Natural killer cell (primary cell): ENCODE measurements around the gene RPUSD4. TPM values are rescaled to one million over a fixed set of nuclear protein-coding genes. Genes with fewer than 3 reads are reported as not detected.

Experiments used
- ATAC-seq, 3 donors: fragments of 150-1000 bp in 2 of 3; fragments of 200-7000 bp in 1 of 3; cut with Tn5 transposase; 1 replicate in 1 of 3; 2 replicates in 2 of 3; pipeline ENCODE4 v1.10.0; 2021; ENCODE audit warnings: mild to moderate bottlenecking in 2 of 3, moderate library complexity in 2 of 3
- DNase-seq, 2 donors: peaks; one replicate each; pipeline versions ENCODE4 v3.0.0 to v3.0.0-alpha.2; 2013 to 2021; ENCODE audit warnings: mixed read lengths in 1 of 2
- H3K27ac ChIP-seq: one replicate; pipeline ENCODE4 v1.5.1; 2013; ENCODE audit warnings: mild to moderate bottlenecking, low read length
- H3K27me3 ChIP-seq: one replicate; pipeline ENCODE4 v1.6.1; 2013; ENCODE audit warnings: low read length; ENCODE audit not compliant: control insufficient read depth, insufficient read depth
- H3K36me3 ChIP-seq: one replicate; pipeline ENCODE4 v1.6.1; 2013; ENCODE audit warnings: low read length; ENCODE audit not compliant: control insufficient read depth, insufficient read depth
- H3K4me1 ChIP-seq: one replicate; pipeline ENCODE4 v1.6.1; 2013; ENCODE audit warnings: low read length; ENCODE audit not compliant: control insufficient read depth, insufficient read depth
- H3K4me3 ChIP-seq: one replicate; pipeline ENCODE4 v1.5.1; 2013; ENCODE audit warnings: low read length
- H3K9me3 ChIP-seq: one replicate; pipeline ENCODE4 v1.6.1; 2013; ENCODE audit warnings: low read length; ENCODE audit not compliant: control insufficient read depth, insufficient read depth
- H3K27ac Mint-ChIP-seq, 2 donors: one replicate each; pipeline ENCODE4 v1.8.0; 2022; ENCODE audit warnings: mild to moderate bottlenecking in 2 of 2, mixed read lengths in 2 of 2, moderate library complexity in 1 of 2
- H3K27me3 Mint-ChIP-seq, 2 donors: one replicate each; pipeline ENCODE4 v1.8.0; 2022; ENCODE audit warnings: low read depth in 2 of 2, mixed read lengths in 2 of 2
- H3K36me3 Mint-ChIP-seq: one replicate; pipeline ENCODE4 v1.8.0; 2022; ENCODE audit warnings: mixed read lengths
- H3K4me1 Mint-ChIP-seq, 2 donors: one replicate each; pipeline ENCODE4 v1.8.0; 2022; ENCODE audit warnings: mixed read lengths in 2 of 2
- H3K4me3 Mint-ChIP-seq: one replicate; pipeline ENCODE4 v1.8.0; 2022; ENCODE audit warnings: mild to moderate bottlenecking, moderate library complexity, mixed read lengths
- H3K9me3 Mint-ChIP-seq, 2 donors: one replicate each; pipeline ENCODE4 v1.8.0; 2022; ENCODE audit warnings: mixed read lengths in 2 of 2
- CTCF ChIP-seq: fragments of 200-600 bp; IDR thresholded peaks from one replicate; pipeline ENCODE4 v1.8.0; 2022; ENCODE audit warnings: antibody characterized with exemption
- WGBS: methylation state at CpG from one replicate; pipeline ENCODE4 v1.1.7; 2013; ENCODE audit warnings: missing lambda C conversion rate; ENCODE audit not compliant: insufficient coverage; 5-methylcytosine and 5-hydroxymethylcytosine counted together
- intact Hi-C: fragments of 100-400 bp; cut with micrococcal nuclease; formaldehyde crosslinking; loops from one replicate; pipeline ENCODE4 v1.14.2; 2022
- total RNA-seq, 4 donors: library from RNA; stranded (reverse); fragments of 120-200 nt in 1 of 4; gene quantifications; one replicate each; pipeline versions ENCODE4 v1.2.3 to v1.2.4, GENCODE V29; 2013 to 2022

The RPUSD4 gene
- total RNA-seq, 3 donors from 2014 or later (not counting 1 experiment from before 2014, with no cell fraction given), result 27.1 to 41.7 (median 38.9) TPM

GRCh38 chr11:126185259-126186024 is 26.0 kb downstream of the RPUSD4 start:
- TF ChIP-seq CTCF, result no peak
- peaks cover 0 to 3% of the 10 kb centered on the region in 2 donors for H3K27me3 Mint-ChIP-seq

GRCh38 chr11:126182787-126183445 is 28.5 kb downstream of the RPUSD4 start:
- Histone ChIP-seq H3K36me3 (no peaks in the 10 kb centered on the region), H3K27me3 (peaks cover 2% of the 10 kb centered on the region), H3K4me3 (no peak overlapping the region), H3K9me3 (no peaks in the 10 kb centered on the region), H3K27ac (no peak overlapping the region), H3K4me1 (peaks cover 8% of the 10 kb centered on the region)
- Mint-ChIP-seq H3K36me3 (no peaks in the 10 kb centered on the region), H3K27me3 (peaks cover 0 to 3% of the 10 kb centered on the region in 2 donors), H3K4me1 (peaks cover 0 to 24% of the 10 kb centered on the region in 2 donors), H3K9me3 (no peaks in the 10 kb centered on the region), H3K27ac (peak overlapping the region in 1 of 2 donors; percentile 13), H3K4me3 (no peak overlapping the region)
- DNase-seq (no peak), ATAC-seq (no peak)
- TF ChIP-seq CTCF, result no peak
- WGBS, result 62% methylated on average over 10 of the region's 11 CpGs
- intact Hi-C loops, result no loop called here

More at GRCh38 chr11:126185259-126186024, 26.0 kb downstream of the RPUSD4 start:
- no peak overlapping the region for H3K27ac ChIP-seq
- no peaks in the 10 kb centered on the region for H3K36me3 Mint-ChIP-seq
- no peaks in the 10 kb centered on the region for H3K36me3 ChIP-seq
- no peaks in the 10 kb centered on the region for H3K9me3 ChIP-seq
- 89% methylated on average over 24 of the region's 26 CpGs for WGBS
- H3K4me3 Mint-ChIP-seq, result no peak overlapping the region
- H3K27ac Mint-ChIP-seq, result no peak overlapping the region
- intact Hi-C loops, result no loop called here
- DNase-seq, result no peak
- no peaks in the 10 kb centered on the region for H3K9me3 Mint-ChIP-seq
- H3K4me3 ChIP-seq, result no peak overlapping the region
- peaks cover 8% of the 10 kb centered on the region for H3K4me1 ChIP-seq
- H3K27me3 ChIP-seq, result peaks cover 2% of the 10 kb centered on the region
- no peak for ATAC-seq
- H3K4me1 Mint-ChIP-seq, result peaks cover 0 to 29% of the 10 kb centered on the region in 2 donors

GRCh38 chr11:126181939-126182730 is 29.3 kb downstream of the RPUSD4 start:
- no peak for DNase-seq
- H3K4me1 Mint-ChIP-seq, result peaks cover 0 to 24% of the 10 kb centered on the region in 2 donors
- Histone ChIP-seq H3K4me3 (no peak overlapping the region), H3K4me1 (peaks cover 8% of the 10 kb centered on the region), H3K36me3 (no peaks in the 10 kb centered on the region), H3K27ac (no peak overlapping the region), H3K27me3 (peaks cover 2% of the 10 kb centered on the region), H3K9me3 (no peaks in the 10 kb centered on the region)
- ATAC-seq, result peak in 1 of 3 donors; percentile 39
- H3K36me3 Mint-ChIP-seq, result no peaks in the 10 kb centered on the region
- intact Hi-C loops, result no loop called here
- 47% methylated on average over 12 of the region's 13 CpGs for WGBS
- no peak overlapping the region for H3K4me3 Mint-ChIP-seq
- peak overlapping the region in 1 of 2 donors; percentile 13 for H3K27ac Mint-ChIP-seq
- H3K9me3 Mint-ChIP-seq, result no peaks in the 10 kb centered on the region
- TF ChIP-seq CTCF, result no peak
- peaks cover 0 to 6% of the 10 kb centered on the region in 2 donors for H3K27me3 Mint-ChIP-seq
